HepG2 (cell line): Measurements from ENCODE around the gene TULP4. TPM values are rescaled to one million over a fixed set of nuclear protein-coding genes. Genes with fewer than 3 reads are reported as not detected.

Experiments used
- CCDC6 ChIP-seq: sonication (generic); formaldehyde crosslinking; IDR thresholded peaks from 2 replicates; pipeline ENCODE4 v1.8.1; 2022; ENCODE audit warnings: mild to moderate bottlenecking, missing genetic modification reagents, moderate library complexity
- CEBPG ChIP-seq: IDR thresholded peaks from 2 replicates; pipeline ENCODE4 v1.6.1; 2016
- CREM ChIP-seq, 2 experiments: sonication (generic) in 1 of 2; formaldehyde crosslinking in 1 of 2; IDR thresholded peaks; 2 replicates each; pipeline versions ENCODE4 v1.4.0 to v1.6.1; 2016 to 2020; ENCODE audit warnings: antibody characterized with exemption in 1 of 2, mild to moderate bottlenecking in 1 of 2, missing genetic modification reagents in 1 of 2
- FOXM1 ChIP-seq: sonication (generic); formaldehyde crosslinking; IDR thresholded peaks from 2 replicates; pipeline ENCODE4 v1.5.0; 2020; ENCODE audit warnings: missing genetic modification reagents
- GPN1 ChIP-seq: sonication (generic); formaldehyde crosslinking; IDR thresholded peaks from 2 replicates; pipeline ENCODE4 v1.5.1; 2020; ENCODE audit warnings: missing genetic modification reagents, borderline replicate concordance
- HNF4A ChIP-seq: sonication (generic); formaldehyde crosslinking; IDR thresholded peaks from 2 replicates; pipeline ENCODE4 v1.4.0; 2020; ENCODE audit warnings: missing genetic modification reagents
- IRX3 ChIP-seq: sonication (generic); formaldehyde crosslinking; IDR thresholded peaks from 2 replicates; pipeline ENCODE4 v1.8.1; 2023; ENCODE audit warnings: mild to moderate bottlenecking, low read depth, missing genetic modification reagents, borderline replicate concordance
- KDM1A ChIP-seq: IDR thresholded peaks from 2 replicates; pipeline ENCODE4 v1.6.1; 2016; ENCODE audit warnings: missing compliant biosample characterization
- MED13 ChIP-seq: sonication (generic); formaldehyde crosslinking; IDR thresholded peaks from 2 replicates; pipeline ENCODE4 v1.5.0; 2020; ENCODE audit warnings: missing genetic modification reagents
- RBM22 ChIP-seq: fragments of 200-400 bp; formaldehyde crosslinking; optimal IDR thresholded peaks from 2 replicates; pipeline ENCODE3; 2017; ENCODE audit warnings: mild to moderate bottlenecking, low read length, moderate library complexity
- SNAPC2 ChIP-seq: sonication (generic); formaldehyde crosslinking; IDR thresholded peaks from 2 replicates; pipeline ENCODE4 v1.8.1; 2022; ENCODE audit warnings: mild to moderate bottlenecking, missing genetic modification reagents
- ZBTB21 ChIP-seq: sonication (generic); formaldehyde crosslinking; IDR thresholded peaks from 2 replicates; pipeline ENCODE4 v1.4.0; 2020; ENCODE audit warnings: missing genetic modification reagents
- ZBTB38 ChIP-seq: sonication (generic); formaldehyde crosslinking; IDR thresholded peaks from 2 replicates; pipeline ENCODE4 v1.5.1; 2020; ENCODE audit warnings: mild to moderate bottlenecking, missing genetic modification reagents
- ZNF121 ChIP-seq: sonication (generic); formaldehyde crosslinking; IDR thresholded peaks from 2 replicates; pipeline ENCODE4 v1.5.0; 2020; ENCODE audit warnings: mild to moderate bottlenecking, missing genetic modification reagents
- ZNF670 ChIP-seq: sonication (generic); formaldehyde crosslinking; IDR thresholded peaks from 2 replicates; pipeline ENCODE4 v1.8.0; 2022; ENCODE audit warnings: mild to moderate bottlenecking, missing genetic modification reagents, borderline replicate concordance
- ZNF7 ChIP-seq: IDR thresholded peaks from 2 replicates; pipeline ENCODE4 v1.6.1; 2016; ENCODE audit warnings: missing biosample characterization, missing genetic modification reagents
- polyA plus RNA-seq, 8 experiments: library from polyadenylated mRNA; depleted of rRNA in 3 of 8; stranded (reverse) in 7 of 8; unstranded in 1 of 8; fragments of >200 nt; fragmentation: Illumina TruSeq in 4 of 8; extraction: Trizol in 4 of 8; gene quantifications; 2 replicates each; pipeline versions ENCODE4 v1.2.1 to v1.2.3, GENCODE V29; 2011 to 2016; ENCODE audit warnings: low read depth in 4 of 8, missing spikeins in 1 of 8, mixed read lengths in 1 of 8; ENCODE audit not compliant: insufficient read depth in 1 of 8
- total RNA-seq, 5 experiments: library from RNA; depleted of rRNA; stranded (reverse); fragments of >200 nt; fragmentation: Illumina TruSeq; extraction: Trizol; gene quantifications; 2 replicates each; pipeline ENCODE4 v1.2.3, GENCODE V29; 2016; ENCODE audit warnings: low read depth in 1 of 5
- TF ChIP-seq, protein P1 (sequence below): sonication (generic); formaldehyde crosslinking; IDR thresholded peaks from 2 replicates; pipeline ENCODE4 v1.5.1; 2020; ENCODE audit warnings: missing genetic modification reagents, mild to moderate bottlenecking, borderline replicate concordance
- TF ChIP-seq, protein P2 (sequence below): sonication (generic); formaldehyde crosslinking; IDR thresholded peaks from 2 replicates; pipeline ENCODE4 v1.8.0; 2022; ENCODE audit warnings: mild to moderate bottlenecking, missing genetic modification reagents, borderline replicate concordance
- TF ChIP-seq, protein P3 (sequence below): sonication (generic); formaldehyde crosslinking; IDR thresholded peaks from 2 replicates; pipeline ENCODE4 v1.4.0; 2020; ENCODE audit warnings: missing genetic modification reagents
- TF ChIP-seq, protein P4 (sequence below): sonication (generic); formaldehyde crosslinking; IDR thresholded peaks from 2 replicates; pipeline ENCODE4 v1.4.0; 2020; ENCODE audit warnings: mild to moderate bottlenecking, missing genetic modification reagents
- TF ChIP-seq, protein P5 (sequence below): sonication (generic); formaldehyde crosslinking; IDR thresholded peaks from 2 replicates; pipeline ENCODE4 v1.8.1; 2023; ENCODE audit warnings: missing genetic modification reagents, inconsistent platforms, borderline replicate concordance

Gene TULP4
- total and polyA plus RNA-seq, 2 of the 13 experiments (the other 11 are each of a cell fraction or from before 2014, with no cell fraction given) = 21.1 to 122 TPM

DNA sequence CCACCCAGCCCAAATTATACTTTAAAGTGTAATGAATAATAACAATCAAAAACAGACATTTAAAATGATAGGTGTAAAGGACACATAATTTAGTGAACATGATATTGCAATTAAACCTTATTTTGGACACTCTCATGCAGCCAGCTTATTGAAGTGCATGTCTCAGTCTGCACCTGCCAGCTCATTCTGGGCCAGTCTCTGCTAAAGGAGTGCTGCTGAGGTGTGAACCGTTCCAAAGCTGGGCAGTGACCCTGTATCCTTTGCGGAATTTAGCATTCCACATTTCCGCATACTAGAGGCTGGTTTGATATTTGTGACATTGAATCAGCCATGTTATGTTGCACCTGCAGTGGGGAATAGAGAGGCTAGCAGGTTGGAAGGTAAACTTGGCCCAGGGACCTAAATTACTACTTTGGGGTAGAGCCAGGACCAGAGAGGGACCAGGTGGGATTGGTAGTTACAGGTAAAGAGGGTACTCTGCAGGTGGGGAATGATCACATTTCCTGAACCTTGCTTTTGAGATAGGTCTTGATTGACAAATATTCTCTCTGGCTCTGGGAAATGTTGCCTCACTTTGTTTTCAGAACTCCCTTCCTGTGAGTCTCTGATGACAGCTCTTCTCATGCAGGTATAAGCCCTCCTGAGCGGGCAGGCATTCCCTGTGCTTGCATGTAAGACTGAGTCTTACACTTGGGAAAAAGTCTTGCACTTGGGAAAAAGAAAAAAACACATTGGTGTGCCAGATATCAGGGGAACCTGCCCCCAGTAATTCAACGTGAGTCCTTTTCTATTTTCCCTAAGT, 26.2 kb downstream of the TULP4 start (continued):
- TF ChIP-seq ZNF670 (CRISPR knock-in tag) (peak; percentile 50; the same call in 1 of the 2 replicates), IRX3 (CRISPR knock-in tag) (0 out of 2 replicates have a peak, but pooled peaks have one; percentile 37), ZNF121 (CRISPR knock-in tag) (no peak), ZBTB21 (CRISPR knock-in tag) (no peak), CCDC6 (peak; percentile 28; the same call in 1 of the 2 replicates), HNF4A (CRISPR knock-in tag) (no peak), RBM22 (peak; percentile 33), MED13 (no peak), ZBTB38 (CRISPR knock-in tag) (peak; percentile 28; the same call in 1 of the 2 replicates), ZNF7 (no peak), CREM (IDR thresholded peaks at IDR 0.05) (no peak), CREM (CRISPR knock-in tag; IDR thresholded peaks at IDR 0.05) (no peak), SNAPC2 (0 out of 2 replicates have a peak, but pooled peaks have one; percentile 35), CEBPG (CRISPR knock-in tag) (peak; percentile 63), FOXM1 (CRISPR knock-in tag) (no peak), KDM1A (CRISPR knock-in tag) (no peak), GPN1 (CRISPR knock-in tag) (no peak)
- TF ChIP-seq, protein P1, sequence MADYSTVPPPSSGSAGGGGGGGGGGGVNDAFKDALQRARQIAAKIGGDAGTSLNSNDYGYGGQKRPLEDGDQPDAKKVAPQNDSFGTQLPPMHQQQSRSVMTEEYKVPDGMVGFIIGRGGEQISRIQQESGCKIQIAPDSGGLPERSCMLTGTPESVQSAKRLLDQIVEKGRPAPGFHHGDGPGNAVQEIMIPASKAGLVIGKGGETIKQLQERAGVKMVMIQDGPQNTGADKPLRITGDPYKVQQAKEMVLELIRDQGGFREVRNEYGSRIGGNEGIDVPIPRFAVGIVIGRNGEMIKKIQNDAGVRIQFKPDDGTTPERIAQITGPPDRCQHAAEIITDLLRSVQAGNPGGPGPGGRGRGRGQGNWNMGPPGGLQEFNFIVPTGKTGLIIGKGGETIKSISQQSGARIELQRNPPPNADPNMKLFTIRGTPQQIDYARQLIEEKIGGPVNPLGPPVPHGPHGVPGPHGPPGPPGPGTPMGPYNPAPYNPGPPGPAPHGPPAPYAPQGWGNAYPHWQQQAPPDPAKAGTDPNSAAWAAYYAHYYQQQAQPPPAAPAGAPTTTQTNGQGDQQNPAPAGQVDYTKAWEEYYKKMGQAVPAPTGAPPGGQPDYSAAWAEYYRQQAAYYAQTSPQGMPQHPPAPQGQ (CRISPR knock-in tag) = no peak
- TF ChIP-seq, protein P2, sequence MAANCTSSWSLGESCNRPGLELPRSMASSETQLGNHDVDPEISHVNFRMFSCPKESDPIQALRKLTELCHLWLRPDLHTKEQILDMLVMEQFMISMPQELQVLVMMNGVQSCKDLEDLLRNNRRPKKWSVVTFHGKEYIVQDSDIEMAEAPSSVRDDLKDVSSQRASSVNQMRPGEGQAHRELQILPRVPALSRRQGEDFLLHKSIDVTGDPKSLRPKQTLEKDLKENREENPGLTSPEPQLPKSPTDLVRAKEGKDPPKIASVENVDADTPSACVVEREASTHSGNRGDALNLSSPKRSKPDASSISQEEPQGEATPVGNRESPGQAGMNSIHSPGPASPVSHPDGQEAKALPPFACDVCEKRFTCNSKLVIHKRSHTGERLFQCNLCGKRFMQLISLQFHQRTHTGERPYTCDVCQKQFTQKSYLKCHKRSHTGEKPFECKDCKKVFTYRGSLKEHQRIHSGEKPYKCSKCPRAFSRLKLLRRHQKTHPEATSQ = no peak
- TF ChIP-seq, protein P3, sequence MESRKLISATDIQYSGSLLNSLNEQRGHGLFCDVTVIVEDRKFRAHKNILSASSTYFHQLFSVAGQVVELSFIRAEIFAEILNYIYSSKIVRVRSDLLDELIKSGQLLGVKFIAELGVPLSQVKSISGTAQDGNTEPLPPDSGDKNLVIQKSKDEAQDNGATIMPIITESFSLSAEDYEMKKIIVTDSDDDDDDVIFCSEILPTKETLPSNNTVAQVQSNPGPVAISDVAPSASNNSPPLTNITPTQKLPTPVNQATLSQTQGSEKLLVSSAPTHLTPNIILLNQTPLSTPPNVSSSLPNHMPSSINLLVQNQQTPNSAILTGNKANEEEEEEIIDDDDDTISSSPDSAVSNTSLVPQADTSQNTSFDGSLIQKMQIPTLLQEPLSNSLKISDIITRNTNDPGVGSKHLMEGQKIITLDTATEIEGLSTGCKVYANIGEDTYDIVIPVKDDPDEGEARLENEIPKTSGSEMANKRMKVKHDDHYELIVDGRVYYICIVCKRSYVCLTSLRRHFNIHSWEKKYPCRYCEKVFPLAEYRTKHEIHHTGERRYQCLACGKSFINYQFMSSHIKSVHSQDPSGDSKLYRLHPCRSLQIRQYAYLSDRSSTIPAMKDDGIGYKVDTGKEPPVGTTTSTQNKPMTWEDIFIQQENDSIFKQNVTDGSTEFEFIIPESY = peak; percentile 39; the same call in 1 of the 2 replicates
- TF ChIP-seq, protein P4, sequence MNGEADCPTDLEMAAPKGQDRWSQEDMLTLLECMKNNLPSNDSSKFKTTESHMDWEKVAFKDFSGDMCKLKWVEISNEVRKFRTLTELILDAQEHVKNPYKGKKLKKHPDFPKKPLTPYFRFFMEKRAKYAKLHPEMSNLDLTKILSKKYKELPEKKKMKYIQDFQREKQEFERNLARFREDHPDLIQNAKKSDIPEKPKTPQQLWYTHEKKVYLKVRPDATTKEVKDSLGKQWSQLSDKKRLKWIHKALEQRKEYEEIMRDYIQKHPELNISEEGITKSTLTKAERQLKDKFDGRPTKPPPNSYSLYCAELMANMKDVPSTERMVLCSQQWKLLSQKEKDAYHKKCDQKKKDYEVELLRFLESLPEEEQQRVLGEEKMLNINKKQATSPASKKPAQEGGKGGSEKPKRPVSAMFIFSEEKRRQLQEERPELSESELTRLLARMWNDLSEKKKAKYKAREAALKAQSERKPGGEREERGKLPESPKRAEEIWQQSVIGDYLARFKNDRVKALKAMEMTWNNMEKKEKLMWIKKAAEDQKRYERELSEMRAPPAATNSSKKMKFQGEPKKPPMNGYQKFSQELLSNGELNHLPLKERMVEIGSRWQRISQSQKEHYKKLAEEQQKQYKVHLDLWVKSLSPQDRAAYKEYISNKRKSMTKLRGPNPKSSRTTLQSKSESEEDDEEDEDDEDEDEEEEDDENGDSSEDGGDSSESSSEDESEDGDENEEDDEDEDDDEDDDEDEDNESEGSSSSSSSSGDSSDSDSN (CRISPR knock-in tag) = no peak
- TF ChIP-seq, protein P5, sequence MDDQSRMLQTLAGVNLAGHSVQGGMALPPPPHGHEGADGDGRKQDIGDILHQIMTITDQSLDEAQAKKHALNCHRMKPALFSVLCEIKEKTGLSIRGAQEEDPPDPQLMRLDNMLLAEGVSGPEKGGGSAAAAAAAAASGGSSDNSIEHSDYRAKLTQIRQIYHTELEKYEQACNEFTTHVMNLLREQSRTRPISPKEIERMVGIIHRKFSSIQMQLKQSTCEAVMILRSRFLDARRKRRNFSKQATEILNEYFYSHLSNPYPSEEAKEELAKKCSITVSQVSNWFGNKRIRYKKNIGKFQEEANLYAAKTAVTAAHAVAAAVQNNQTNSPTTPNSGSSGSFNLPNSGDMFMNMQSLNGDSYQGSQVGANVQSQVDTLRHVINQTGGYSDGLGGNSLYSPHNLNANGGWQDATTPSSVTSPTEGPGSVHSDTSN (CRISPR knock-in tag) = no peak
